Measurements from ENCODE around the gene TMEM52. TPM values are rescaled to one million over a fixed set of nuclear protein-coding genes. Genes with fewer than 3 reads are reported as not detected.

The TMEM52 gene
- total RNA-seq, 2 donors from 2014 or later = 6.0 to 6.3 TPM

GRCh38 chr1:1955621-1956094 lies 36.6 kb upstream of the TMEM52 start:
- H3K27ac ChIP-seq (ENCODE audit: low read depth, low read length) = peak overlapping the region; percentile 29
- Mint-ChIP-seq H3K4me1 (peaks cover 5% of the 10 kb centered on the region), H3K9me3 (peaks cover 5% of the 10 kb centered on the region), H3K27ac (no peak overlapping the region), H3K36me3 (ENCODE audit: low read depth) (no peaks in the 10 kb centered on the region), H3K4me3 (no peak overlapping the region), H3K27me3 (ENCODE audit: insufficient read depth) (no peaks in the 10 kb centered on the region)
- H3K4me3 ChIP-seq (ENCODE audit: low read length) = no peak overlapping the region
- no peak for TF ChIP-seq CTCF (conservative IDR thresholded peaks at IDR 0.05)
- no peaks in the 10 kb centered on the region for H3K4me1 ChIP-seq (ENCODE audit: control insufficient read depth, insufficient read depth, low read length)
- no peak overlapping the region for H3K9ac ChIP-seq (ENCODE audit: extremely low read depth, low read length, poor library complexity, severe bottlenecking)
- H3K27me3 ChIP-seq (ENCODE audit: control insufficient read depth, insufficient read depth, low read length, poor library complexity, severe bottlenecking) = no peaks in the 10 kb centered on the region
- H3K36me3 ChIP-seq (ENCODE audit: control insufficient read depth, insufficient read depth, low read length) = no peaks in the 10 kb centered on the region
- DNase-seq = no peak
- no peaks in the 10 kb centered on the region for H3K9me3 ChIP-seq (ENCODE audit: control insufficient read depth, low read length)
- 83 to 85% methylated on average over 6 to 14 of the region's 14 CpGs for WGBS, 2 experiments (ENCODE audit: insufficient coverage in 1 of 2, insufficient read length in 1 of 2)

- Histone ChIP-seq H3K27me3 (ENCODE audit: control insufficient read depth, insufficient read depth, low read length, poor library complexity, severe bottlenecking) (no peaks in the 10 kb centered on the region), H3K27ac (ENCODE audit: low read depth, low read length) (no peak overlapping the region), H3K9me3 (ENCODE audit: control insufficient read depth, low read length) (no peaks in the 10 kb centered on the region), H3K4me3 (ENCODE audit: low read length) (no peak overlapping the region), H3K4me1 (ENCODE audit: control insufficient read depth, insufficient read depth, low read length) (no peaks in the 10 kb centered on the region), H3K9ac (ENCODE audit: extremely low read depth, low read length, poor library complexity, severe bottlenecking) (no peak overlapping the region), H3K36me3 (ENCODE audit: control insufficient read depth, insufficient read depth, low read length) (no peaks in the 10 kb centered on the region)
- Mint-ChIP-seq H3K27ac (peak overlapping the region; percentile 69), H3K4me1 (peaks cover 5% of the 10 kb centered on the region), H3K27me3 (ENCODE audit: insufficient read depth) (no peaks in the 10 kb centered on the region), H3K4me3 (no peak overlapping the region), H3K9me3 (peaks cover 6% of the 10 kb centered on the region), H3K36me3 (ENCODE audit: low read depth) (no peaks in the 10 kb centered on the region)
- DNase-seq = peak; percentile 70
- peak; percentile 61 for TF ChIP-seq CTCF (conservative IDR thresholded peaks at IDR 0.05)
- 88 to 89% methylated on average over 46 of the region's 46 CpGs for WGBS, 2 experiments (ENCODE audit: insufficient coverage in 1 of 2, insufficient read length in 1 of 2)
Measured at GRCh38 chr1:1954831-1955441, 35.9 kb upstream of the TMEM52 start.

GRCh38 chr1:1954015-1954414 lies 34.9 kb upstream of the TMEM52 start:
- Mint-ChIP-seq H3K4me1 (peaks cover 5% of the 10 kb centered on the region), H3K4me3 (no peak overlapping the region), H3K27me3 (ENCODE audit: insufficient read depth) (no peaks in the 10 kb centered on the region), H3K9me3 (peaks cover 6% of the 10 kb centered on the region), H3K27ac (no peak overlapping the region), H3K36me3 (ENCODE audit: low read depth) (no peaks in the 10 kb centered on the region)
- Histone ChIP-seq H3K36me3 (ENCODE audit: control insufficient read depth, insufficient read depth, low read length) (no peaks in the 10 kb centered on the region), H3K4me1 (ENCODE audit: control insufficient read depth, insufficient read depth, low read length) (no peaks in the 10 kb centered on the region), H3K27ac (ENCODE audit: low read depth, low read length) (no peak overlapping the region), H3K9ac (ENCODE audit: extremely low read depth, low read length, poor library complexity, severe bottlenecking) (no peak overlapping the region), H3K27me3 (ENCODE audit: control insufficient read depth, insufficient read depth, low read length, poor library complexity, severe bottlenecking) (no peaks in the 10 kb centered on the region), H3K9me3 (ENCODE audit: control insufficient read depth, low read length) (no peaks in the 10 kb centered on the region), H3K4me3 (ENCODE audit: low read length) (no peak overlapping the region)
- WGBS, 2 experiments (ENCODE audit: insufficient coverage in 1 of 2, insufficient read length in 1 of 2) = 93 to 100% methylated on average over 4 to 9 of the region's 9 CpGs
- no peak for TF ChIP-seq CTCF (conservative IDR thresholded peaks at IDR 0.05)
- DNase-seq = no peak
